GM21381 (cell line): Measurements from ENCODE around the gene EFCAB8.
"Not testable (repeated sequence)": the region's sequence is repeated elsewhere in the genome, so short reads cannot be mapped to it uniquely, and the experiment has no call there.

Experiments
- ATAC-seq: cut with Tn5 transposase; IDR thresholded peaks from one replicate; pipeline ENCODE4 v1.9.1; 2021; ENCODE audit warnings: mild to moderate bottlenecking, moderate library complexity; ENCODE audit not compliant: unreplicated experiment

EFCAB8 gene

DNA sequence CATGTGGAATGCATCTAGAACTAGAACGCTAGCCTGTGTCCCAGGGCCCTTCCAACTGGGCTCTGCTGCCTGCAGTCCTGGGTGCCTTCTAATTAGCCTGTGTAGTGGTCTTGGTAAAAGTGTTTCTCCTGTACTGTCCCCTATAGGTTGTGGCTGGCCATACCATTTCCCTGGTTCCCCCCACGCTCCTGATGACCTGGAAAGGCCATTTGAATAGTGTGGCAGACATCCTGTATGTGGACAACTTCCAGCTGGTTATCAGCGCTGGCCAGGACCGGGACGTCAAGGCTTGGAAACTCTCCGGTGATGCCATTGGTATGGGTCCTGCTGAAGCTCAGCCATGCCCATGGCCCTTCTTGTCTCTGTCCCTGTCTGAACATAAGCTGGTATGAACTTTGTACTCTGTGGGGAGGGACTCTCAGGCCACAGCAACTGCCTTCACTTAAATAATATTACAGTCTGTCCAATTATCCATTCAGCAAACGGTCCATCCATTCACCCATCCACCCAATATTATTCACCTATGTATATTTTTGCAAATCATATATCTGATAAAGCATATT, 84.8 kb downstream of the EFCAB8 start:
- ATAC-seq: no peak

DNA sequence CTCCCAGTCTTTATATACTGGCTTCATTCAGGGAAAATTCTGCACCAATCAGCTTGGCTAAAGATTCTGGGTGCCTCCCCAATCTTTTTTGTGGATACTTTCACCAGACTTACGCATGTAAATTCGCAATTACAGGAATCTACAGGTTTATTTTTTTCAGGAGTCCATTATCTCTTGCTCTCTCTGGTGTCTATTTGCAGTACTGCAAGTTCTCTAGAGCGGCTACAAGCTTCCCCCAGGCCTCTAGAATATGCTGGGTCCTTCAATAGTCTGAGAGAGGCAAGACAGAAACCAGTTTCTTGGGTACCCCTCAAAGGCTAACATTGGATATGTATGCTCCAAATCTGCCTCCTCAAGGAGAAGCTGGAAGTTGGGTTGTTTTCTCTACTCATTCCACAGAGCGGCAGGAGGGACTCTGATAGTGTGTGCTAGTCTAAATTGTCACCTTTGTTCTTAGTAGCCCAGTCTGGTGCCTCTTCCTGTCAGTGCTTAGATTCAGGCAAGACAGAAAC, 87.0 kb downstream of the EFCAB8 start:
- no peak for ATAC-seq

DNA sequence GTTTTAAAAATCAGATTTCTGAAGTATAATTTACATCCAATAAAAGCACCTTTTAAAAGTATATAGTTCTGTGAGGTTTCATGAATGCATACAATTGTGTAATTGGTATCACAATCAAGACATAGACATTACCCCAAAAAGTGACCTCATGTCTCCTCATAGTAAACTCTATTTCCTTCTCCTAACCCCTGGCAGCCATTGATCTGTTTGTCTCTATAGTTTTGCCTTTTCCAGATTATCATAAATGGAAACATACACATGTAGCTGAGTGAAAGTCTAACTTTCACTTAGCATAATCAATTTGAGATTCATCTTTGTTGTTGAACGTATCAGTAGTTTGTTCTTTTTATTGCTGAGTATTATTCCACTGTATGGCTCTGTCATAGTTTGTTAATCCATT, 87.9 kb downstream of the EFCAB8 start:
- no peak for ATAC-seq

DNA sequence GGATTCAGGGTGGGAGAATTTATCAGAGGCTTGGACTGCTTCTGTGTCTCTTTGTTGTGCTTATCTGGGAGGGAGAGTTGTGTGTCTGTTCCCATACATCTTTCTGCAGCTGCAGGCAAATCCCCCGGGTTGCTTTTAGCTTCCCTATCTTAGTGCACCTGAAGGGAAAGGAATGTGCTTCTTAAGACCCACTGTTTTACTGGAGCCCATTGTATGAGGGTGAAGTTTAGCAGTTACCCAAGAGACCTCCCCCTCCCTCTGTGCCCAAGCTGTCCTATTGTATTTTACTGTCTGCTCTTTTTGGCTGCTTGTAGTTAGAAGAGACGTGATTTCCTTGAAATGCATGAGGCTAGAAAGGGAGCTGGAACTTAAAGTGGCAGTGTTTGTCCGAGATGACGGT, 91.8 kb downstream of the EFCAB8 start:
- not testable (repeated sequence) for ATAC-seq

DNA sequence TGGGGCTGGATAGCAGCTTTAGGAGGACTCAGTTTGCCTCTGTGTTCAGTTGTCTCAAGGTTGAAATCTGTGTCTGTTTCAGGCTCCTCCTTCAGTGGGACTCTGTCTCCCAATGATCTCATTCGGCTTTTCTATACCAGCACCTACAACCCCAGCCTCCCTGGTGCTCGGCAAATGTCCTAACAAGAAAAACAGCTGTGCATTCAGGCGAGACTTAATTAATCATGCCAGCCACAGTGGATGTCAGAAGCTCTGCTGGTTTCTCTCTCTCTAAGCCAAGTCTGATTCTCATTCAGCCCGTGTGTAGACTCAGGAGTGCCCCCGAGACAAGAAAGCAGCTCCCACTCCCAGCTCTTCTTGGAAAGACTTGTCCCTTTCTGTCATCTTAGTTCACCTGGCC, 98.7 kb downstream of the EFCAB8 start:
- ATAC-seq: no peak

DNA sequence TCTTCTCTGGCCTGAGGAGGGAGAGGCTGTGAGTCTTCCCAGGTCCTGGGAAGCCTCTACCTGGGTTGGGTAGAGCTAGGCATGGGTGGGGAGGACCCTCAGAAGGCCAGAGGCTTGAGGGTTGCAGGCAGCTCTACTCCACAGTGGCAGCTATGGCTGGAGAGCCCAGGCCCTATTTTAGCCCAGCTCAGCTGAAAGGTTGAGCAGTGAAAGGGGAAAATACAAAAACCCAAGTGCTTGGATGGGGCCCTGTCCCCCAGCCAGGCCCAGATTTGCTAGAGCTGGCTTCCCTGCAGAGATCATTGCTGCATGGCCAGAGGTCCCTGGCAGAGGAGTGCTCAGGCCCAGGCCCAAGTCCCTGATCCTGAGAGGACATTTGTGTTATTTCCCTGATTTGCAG, 99.9 kb downstream of the EFCAB8 start:
- no peak for ATAC-seq

DNA sequence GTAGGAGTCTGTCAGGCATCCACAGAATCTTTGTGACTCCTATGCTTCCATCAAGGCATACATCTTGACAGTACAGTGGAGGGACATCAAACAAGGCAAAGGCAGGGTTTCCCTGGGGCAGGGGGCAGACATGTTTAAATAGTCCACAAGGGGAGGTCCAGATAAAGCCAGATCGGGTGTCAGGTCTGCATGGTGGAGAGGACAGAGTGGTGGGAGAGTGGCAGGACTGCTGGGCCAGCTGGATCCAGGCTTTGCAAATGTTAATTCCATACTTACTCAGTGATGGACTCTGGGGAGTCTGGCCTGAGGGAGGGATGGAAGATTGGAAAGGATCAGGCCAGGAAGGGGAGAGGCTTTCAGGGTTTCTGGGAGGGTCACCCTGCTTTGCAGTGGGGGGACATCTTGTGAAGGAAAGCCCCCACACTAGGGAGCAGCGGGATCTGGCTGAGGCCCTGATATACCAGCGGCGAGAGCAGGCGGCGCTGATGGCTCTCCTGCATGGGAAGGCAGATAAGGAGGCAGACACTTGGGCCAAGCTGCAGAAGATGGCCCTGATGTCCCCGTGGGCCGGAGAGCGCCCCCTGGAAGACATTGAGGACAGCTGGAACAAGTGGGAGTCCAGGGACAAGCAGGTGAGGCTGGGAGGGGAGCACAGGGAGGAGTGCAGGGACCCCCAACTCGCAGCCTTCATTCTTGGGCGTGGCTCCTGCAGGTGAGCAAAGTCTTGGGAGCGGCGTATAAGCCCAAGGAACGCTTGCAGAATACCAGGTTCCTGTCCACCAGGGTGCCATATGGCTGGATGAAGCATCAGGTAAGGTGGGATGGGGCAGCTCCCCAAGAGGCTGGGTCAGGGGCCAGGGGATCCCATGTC, 100.9 kb downstream of the EFCAB8 start:
- no peak for ATAC-seq

DNA sequence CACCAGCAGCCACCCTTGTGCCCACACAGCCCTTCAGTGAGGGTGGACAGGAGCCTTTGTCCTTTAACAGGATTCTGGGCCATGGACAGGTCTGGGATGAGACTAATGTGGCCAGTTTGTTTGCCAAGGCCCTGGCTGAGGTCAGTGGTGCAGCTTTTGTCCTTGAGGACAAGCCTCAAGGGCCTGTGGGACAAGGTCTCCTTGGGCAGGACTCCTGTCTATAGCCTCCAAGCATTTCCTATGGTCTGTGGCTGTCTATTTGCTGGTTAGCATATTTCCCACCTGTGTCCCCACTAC, 101.4 kb downstream of the EFCAB8 start:
- ATAC-seq: no peak

DNA sequence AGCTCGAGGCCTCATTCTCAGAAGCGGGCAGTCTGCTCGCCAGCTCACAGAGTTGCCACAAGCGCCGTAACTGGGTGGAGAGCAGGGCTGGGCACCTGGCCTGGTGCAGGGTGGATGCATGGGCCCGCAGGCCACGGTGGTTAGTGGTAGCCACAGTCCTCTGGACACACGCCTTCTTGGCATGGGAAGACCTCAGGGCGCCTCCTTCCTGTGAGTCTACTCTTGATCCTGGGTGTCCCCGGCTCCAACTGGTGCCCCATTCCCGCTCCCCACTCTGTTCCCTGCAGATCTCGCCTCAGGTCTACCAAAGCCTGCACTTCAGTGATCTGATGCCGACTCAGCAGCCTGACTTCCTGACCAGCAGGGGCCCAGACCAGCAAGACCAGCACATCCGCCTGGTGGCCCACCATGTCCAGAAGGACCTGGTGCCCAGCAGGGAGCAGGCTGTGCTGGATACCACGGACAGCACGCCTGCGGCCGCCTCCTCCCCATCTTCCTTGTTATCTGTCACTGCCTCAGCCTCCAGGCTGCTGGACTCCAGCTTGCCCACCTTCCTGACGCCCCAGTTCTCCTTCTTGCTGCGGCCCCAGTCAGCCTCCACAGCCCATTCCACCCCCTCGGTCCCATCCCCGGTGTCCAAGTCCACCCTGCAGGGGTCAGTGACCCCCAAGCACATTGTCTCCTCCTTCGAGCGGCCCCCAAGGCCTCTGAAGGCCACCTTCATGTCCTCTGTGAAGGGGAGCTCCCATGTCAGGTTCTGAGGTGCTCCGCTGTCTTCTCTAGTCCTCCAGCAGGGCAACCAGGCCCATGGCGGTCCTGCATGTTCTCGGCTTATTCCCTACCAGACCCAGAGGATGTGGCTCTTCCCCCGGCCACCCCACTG, 102.4 kb downstream of the EFCAB8 start:
- no peak for ATAC-seq

DNA sequence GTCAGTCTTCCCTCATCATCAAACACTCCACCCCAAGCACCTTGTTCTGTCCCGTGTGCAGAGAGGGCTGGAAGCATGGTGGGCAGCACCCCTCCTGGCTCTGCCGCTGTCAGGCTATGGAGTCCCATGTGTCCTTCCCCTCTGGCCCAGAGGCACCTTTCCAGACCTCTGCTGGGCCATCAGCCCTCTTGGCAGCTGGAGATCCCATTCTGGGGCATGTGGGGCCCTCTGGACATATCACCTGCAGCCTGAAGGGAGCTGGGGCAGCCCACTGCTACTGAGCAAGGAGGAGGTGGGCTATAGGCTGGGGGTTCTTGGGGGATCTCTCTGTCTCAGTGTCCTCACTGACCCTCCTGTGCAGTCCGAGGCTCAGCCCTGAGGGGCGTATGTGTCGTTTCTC, 103.3 kb downstream of the EFCAB8 start:
- ATAC-seq: no peak

DNA sequence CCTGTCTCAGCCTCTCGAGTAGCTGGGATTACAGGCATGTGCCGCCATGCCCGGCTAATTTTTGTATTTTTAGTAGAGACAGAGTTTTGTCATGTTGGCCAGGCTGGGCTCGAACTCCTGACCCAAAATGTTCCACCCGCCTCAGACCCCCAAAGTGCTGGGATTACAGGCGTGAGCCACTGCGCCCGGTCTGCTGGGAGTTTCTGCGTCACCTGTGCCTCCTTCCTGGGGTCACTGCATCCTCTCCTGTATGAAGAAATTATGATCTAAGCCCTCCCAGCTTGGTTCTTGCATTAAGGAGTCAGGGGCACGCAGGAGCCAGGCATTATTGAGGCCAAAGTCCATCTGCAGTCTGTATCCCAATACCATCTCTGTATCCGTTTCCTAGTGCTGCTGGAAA, 103.9 kb downstream of the EFCAB8 start:
- not testable (repeated sequence) for ATAC-seq

DNA sequence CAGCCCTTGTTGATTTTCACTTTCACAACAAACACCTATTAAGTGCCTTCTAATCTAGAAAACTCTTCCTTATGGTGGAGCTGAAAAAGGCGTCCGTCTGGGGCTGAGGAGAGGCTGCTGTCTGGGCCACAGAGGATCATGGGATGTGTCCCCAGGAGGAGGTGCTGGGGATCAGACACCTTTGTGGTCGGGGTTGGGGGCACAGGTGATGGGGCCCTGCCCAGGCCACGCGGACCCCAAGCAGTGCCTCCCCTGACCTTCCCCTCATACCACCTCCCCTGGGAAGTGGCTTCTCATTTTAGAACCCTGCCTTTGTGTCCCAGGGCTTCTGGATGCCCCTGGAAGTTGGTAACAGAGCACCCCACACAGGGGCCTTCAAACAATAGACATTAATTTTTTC, 104.5 kb downstream of the EFCAB8 start:
- no peak for ATAC-seq

DNA sequence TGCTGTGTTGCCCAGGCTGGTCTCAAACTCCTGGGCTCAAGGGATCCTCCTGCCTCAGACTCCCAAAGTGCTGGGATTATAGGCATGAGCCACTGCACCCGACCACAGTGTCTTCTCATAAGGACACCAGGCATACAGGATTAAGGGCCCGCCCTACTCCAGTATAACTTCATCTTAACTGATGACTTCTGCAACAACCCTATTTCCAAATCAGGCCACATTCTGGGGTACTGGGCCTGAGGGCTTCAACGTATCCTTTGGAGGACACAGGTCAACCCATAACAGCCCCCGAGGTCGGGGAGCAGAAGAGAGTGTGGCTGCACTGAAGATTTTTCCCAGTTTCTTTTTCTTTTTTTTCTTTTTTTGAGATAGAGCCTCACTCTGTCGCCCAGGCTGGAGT, 105.9 kb downstream of the EFCAB8 start:
- ATAC-seq: no peak

DNA sequence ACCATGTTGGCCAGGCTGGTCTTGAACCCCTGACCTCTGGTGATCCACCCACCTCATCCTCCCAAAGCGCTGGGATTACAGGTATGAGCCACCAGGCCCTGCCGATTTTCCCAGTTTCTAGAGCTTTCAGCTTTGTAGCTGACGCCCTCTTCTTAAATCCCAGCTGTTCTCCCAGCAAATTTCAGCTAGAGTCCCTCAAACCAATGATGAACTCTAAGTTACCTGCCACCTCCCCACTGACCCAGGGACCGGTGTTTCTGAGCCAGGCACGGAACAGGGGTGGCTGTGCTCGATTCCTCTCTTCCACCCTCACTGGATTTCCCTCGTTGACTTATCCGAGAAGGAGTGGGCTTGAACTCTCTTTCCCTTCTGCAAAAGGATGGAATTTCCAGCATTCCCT, 106.4 kb downstream of the EFCAB8 start:
- no peak for ATAC-seq

DNA sequence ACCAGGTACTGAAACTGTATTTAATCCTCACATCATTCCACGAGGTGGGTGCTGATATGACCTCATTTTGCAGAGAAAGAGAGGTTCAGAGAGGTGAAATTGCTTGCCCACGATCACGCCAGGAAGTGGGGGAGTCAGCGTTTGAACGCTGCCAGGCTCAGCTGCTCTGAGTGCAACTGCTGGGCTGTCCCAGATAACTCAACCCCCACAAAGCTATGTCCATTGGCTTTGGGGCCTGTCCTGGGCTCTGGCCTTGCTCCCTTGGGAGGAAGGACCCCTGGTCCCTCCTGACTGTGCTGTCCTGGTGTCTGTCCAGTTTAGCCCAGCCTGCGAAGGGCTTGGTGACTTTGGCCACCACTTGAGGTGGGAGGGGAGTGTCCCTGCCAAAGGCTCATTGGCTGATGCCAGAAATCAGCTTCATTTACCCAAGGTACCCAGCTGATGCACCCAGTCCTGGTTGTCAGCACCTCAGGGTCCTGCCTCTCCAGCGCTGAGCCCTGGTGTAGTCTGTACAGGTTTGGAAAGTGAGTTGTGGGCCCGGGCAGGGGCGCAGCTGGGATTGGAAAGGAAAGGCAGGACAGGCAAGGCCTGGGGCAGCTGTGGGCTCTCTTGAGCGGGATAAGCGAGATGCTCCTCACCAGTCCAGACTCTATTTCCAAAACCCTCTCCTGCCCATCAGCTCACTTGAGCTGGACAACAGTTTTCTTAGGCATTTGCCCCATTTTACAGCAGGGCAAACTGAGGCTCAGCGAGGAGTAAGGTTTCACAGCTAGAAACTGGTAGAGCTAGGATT, 107.1 kb downstream of the EFCAB8 start:
- no peak for ATAC-seq

DNA sequence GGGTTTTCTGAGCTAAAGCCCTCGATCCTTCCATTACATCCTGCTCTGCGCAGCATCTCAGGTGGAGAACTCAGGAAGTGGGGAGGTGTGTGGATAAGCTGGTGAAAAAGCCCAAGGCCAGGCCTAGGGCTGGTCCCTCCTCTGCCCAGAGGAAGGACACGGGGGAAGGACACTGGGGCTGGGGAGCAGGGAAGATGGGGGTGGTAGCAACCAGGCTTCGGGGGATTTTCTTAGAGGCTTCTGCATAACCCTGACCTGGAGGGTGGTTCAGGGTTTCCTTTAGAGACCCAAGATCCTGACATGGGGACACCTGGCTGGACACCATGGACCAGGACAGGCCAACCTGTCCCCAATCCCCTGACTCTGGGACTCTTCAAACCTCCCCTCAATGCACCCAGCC, 107.7 kb downstream of the EFCAB8 start:
- no peak for ATAC-seq

DNA sequence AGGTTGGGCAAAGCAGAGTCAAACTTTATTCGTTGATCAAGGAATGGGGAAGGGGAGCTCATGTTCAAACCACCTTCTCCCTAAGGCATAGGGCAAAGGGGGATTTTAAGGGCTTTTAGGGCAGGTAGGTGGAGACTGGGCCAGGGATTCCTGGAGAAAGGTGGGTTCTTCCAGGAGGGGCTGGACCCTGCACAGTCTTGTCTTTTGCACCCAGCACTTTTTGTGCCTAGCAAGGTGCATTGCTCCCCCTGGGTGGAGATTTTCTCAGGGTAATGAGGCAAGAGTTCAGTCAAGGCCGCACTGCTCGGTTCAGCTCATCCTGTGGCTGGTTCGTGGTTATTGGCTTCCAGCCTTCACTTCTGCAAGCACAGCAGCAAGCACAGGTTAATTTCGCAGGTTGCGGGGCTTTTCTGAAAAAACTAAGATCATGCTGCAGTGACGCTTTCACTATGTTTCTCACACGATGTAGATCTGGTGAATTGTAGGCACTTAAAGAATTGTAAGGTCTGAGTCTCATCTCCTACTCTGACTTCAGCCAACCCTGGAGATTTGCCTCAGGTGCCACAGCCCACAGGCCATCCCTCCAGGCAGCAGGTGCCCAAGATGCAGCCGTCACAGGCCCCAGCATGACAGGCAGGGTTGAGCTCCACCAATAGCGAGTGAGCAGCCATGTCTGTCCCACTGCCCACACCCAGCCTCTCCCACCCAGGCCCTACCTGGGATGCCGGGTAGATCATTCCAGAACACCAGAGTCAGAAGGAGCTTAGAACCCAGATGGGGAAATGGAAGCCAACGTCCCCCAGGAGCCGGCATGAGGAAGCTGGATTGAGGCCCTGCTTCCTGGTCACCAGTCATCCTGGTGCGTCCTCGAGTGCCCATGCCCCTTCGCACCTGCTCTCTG, 108.4 kb downstream of the EFCAB8 start:
- no peak for ATAC-seq

DNA sequence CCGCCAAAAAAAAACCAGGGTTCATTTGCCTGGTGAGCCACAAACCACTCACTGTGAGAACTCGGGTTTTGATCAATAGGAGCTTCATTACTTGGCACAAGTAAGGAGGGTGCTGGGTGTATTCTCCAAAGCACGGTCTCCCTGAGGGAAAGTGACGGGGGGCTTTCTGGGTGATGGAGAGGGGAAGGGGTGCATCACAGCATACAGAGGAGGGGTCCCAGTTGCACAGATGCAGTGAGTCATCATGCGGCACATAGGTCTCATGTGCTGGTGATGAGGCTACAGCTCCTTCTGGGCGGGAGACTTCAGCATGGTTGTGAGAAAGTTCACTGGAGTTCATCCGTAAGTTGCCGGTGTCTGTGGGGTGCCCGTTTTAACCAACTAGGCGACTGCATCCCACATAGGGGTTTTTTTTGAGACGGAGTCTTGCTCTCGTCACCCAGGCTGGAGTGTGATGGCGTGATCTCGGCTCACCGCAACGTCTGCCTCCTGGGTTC, 109.3 kb downstream of the EFCAB8 start:
- no peak for ATAC-seq

DNA sequence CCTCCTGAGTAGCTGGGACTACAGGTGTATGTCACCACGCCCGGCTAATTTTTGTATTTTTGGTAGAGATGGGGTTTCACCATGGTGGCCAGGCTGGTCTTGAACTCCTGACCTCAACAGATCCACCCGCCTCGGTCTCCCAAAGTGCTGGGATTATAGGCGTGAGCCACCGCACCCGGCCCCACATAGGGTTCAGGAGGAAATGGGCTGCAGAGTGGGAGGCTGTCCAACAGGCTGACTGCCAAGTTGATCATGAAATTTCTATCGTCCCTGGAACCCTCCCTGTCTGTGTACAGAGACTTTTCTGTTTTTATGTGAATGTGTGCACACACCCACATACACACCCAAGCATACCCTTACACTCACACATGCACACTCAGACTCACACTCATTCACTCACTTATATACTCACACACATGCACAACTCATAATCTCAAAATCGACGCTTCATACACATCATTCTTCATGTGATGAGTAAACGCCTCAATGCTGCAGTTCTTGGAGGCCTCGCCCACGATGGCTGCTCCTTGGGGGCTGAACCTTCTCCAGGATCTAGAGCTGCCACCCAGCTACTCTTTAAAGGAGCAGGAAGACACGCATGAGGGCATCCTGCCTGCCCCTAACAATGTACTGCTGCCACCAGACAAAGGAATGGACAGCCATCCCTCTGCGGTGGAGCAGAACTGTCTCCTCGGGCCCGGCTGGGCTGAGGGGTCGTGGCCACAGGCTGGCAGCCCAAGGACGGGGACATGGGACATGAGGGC, 109.9 kb downstream of the EFCAB8 start:
- no peak for ATAC-seq
